Keratinocyte (primary cell): ENCODE measurements around the gene PNCK. TPM values are rescaled to one million over a fixed set of nuclear protein-coding genes. Genes with fewer than 3 reads are reported as not detected.

Experiments
- DNase-seq: peaks from one replicate; pipeline ENCODE4 v3.0.0-alpha.2; 2011; ENCODE audit warnings: low read depth, missing footprints, low spot score
- FAIRE-seq: peaks from 2 replicates; lab custom pipeline; 2011; peaks lifted over from hg19 to GRCh38; lab: Jason Lieb, UNC
- H2AFZ ChIP-seq: 2 replicates; pipeline ENCODE4 v1.6.0; 2012; ENCODE audit warnings: low read length, control low read depth, inconsistent platforms; ENCODE audit not compliant: control insufficient read depth
- H3K27ac ChIP-seq: 2 replicates; pipeline ENCODE4 v1.5.1; 2011; ENCODE audit warnings: low read length; ENCODE audit not compliant: control insufficient read depth, insufficient read depth
- H3K27me3 ChIP-seq: 3 replicates; pipeline ENCODE4 v1.6.0; 2011; ENCODE audit warnings: low read length; ENCODE audit not compliant: control insufficient read depth, insufficient read depth; ENCODE audit errors: extremely low read depth
- H3K36me3 ChIP-seq, 2 experiments: 2 replicates in 1 of 2; 3 replicates in 1 of 2; pipeline ENCODE4 v1.5.1; 2011; ENCODE audit warnings: low read length in 2 of 2, mild to moderate bottlenecking in 1 of 2; ENCODE audit not compliant: control insufficient read depth in 2 of 2, insufficient read depth in 2 of 2; ENCODE audit errors: extremely low read depth in 1 of 2
- H3K4me1 ChIP-seq: 3 replicates; pipeline ENCODE4 v1.5.1; 2011; ENCODE audit warnings: low read length; ENCODE audit not compliant: control insufficient read depth, insufficient read depth; ENCODE audit errors: extremely low read depth
- H3K4me2 ChIP-seq: 3 replicates; pipeline ENCODE4 v1.6.0; 2011; ENCODE audit warnings: low read depth, low read length; ENCODE audit not compliant: control insufficient read depth, insufficient read depth; ENCODE audit errors: extremely low read depth
- H3K4me3 ChIP-seq, 3 experiments: fragments of 200-600 bp in 1 of 3; sonication (generic) in 1 of 3; 2 replicates in 2 of 3; 3 replicates in 1 of 3; pipeline ENCODE4 v1.5.1; 2011 to 2016; ENCODE audit warnings: low read length in 3 of 3, mild to moderate bottlenecking in 3 of 3, control low read depth in 2 of 3, inconsistent platforms in 1 of 3, low read depth in 1 of 3, mixed read lengths in 1 of 3, mixed run types in 1 of 3, moderate library complexity in 1 of 3; ENCODE audit not compliant: control insufficient read depth in 2 of 3, insufficient read depth in 2 of 3; ENCODE audit errors: extremely low read depth in 1 of 3
- H3K79me2 ChIP-seq: 2 replicates; pipeline ENCODE4 v1.6.0; 2012; ENCODE audit warnings: low read length; ENCODE audit not compliant: control insufficient read depth, insufficient read depth
- H3K9ac ChIP-seq: 3 replicates; pipeline ENCODE4 v1.6.0; 2011; ENCODE audit warnings: low read length; ENCODE audit not compliant: control insufficient read depth, insufficient read depth; ENCODE audit errors: extremely low read depth
- H3K9me1 ChIP-seq: 3 replicates; pipeline ENCODE4 v1.6.0; 2011; ENCODE audit warnings: low read length; ENCODE audit not compliant: control insufficient read depth, insufficient read depth; ENCODE audit errors: extremely low read depth
- H3K9me3 ChIP-seq: 2 replicates; pipeline ENCODE4 v1.5.1; 2012; ENCODE audit warnings: low read depth, low read length; ENCODE audit not compliant: control insufficient read depth
- H4K20me1 ChIP-seq: 3 replicates; pipeline ENCODE4 v1.6.0; 2011; ENCODE audit warnings: low read length; ENCODE audit not compliant: control insufficient read depth, insufficient read depth; ENCODE audit errors: extremely low read depth
- CTCF ChIP-seq, 3 experiments: IDR thresholded peaks in 1 of 3; conservative IDR thresholded peaks in 1 of 3; optimal IDR thresholded peaks in 1 of 3; 2 replicates in 2 of 3; 3 replicates in 1 of 3; pipeline versions ENCODE3 to v1.5.1; 2011; ENCODE audit warnings: low read length in 3 of 3, mild to moderate bottlenecking in 3 of 3, moderate library complexity in 2 of 3, control low read depth in 1 of 3, inconsistent platforms in 1 of 3; ENCODE audit not compliant: insufficient read depth in 2 of 3; ENCODE audit errors: extremely low read depth in 1 of 3
- EZH2 ChIP-seq: IDR thresholded peaks from one replicate; pipeline ENCODE4 v1.6.1; 2012; ENCODE audit warnings: inconsistent platforms, mild to moderate bottlenecking, low read length, moderate library complexity
- dilution Hi-C: fragments of 300-500 bp; cut with MboI; formaldehyde crosslinking; loops from one replicate; pipeline ENCODE4 v1.7.0; 2020; ENCODE audit warnings: low sequenced_read_pairs; ENCODE audit not compliant: extremely low pct_ligation_motif_present
- polyA plus RNA-seq, 5 experiments: library from polyadenylated mRNA; depleted of rRNA in 3 of 5; stranded (reverse) in 3 of 5; stranded (forward) in 1 of 5; unstranded in 1 of 5; fragments of >200 nt; gene quantifications; 1 replicate in 1 of 5; 2 replicates in 3 of 5; 3 replicates in 1 of 5; pipeline versions ENCODE4 v1.2.1 to v1.2.3, GENCODE V29; 2011 to 2012; ENCODE audit warnings: missing spikeins in 2 of 5, low read depth in 1 of 5, low replicate concordance in 1 of 5

The PNCK gene
- polyA plus RNA-seq, 1 donor (not counting 4 experiments of a cell fraction or from before 2014, with no cell fraction given): 0.24 TPM

GRCh38 chrX:153622661-153623309, 50.8 kb downstream of the PNCK start:
- no peaks in the 10 kb centered on the region for H3K4me1 ChIP-seq
- TF ChIP-seq CTCF (optimal IDR thresholded peaks at IDR 0.05 in 1 of 3, IDR thresholded peaks at IDR 0.05 in 1 of 3, conservative IDR thresholded peaks at IDR 0.05 in 1 of 3; ENCODE audit: extremely low read depth in 1 of 3, insufficient read depth in 2 of 3, low read length in 3 of 3): no peak
- TF ChIP-seq EZH2: no peak
- H3K27ac ChIP-seq: no peak overlapping the region
- no peak for FAIRE-seq
- no peaks in the 10 kb centered on the region for H3K79me2 ChIP-seq
- no peaks in the 10 kb centered on the region for H4K20me1 ChIP-seq
- no peak overlapping the region for H3K9ac ChIP-seq
- H3K27me3 ChIP-seq: no peaks in the 10 kb centered on the region
- H2AFZ ChIP-seq: no peak overlapping the region
- H3K4me2 ChIP-seq: no peak overlapping the region
- no peaks in the 10 kb centered on the region for H3K36me3 ChIP-seq
- no peaks in the 10 kb centered on the region for H3K9me3 ChIP-seq
- no peak for DNase-seq
- no peaks in the 10 kb centered on the region for H3K9me1 ChIP-seq
- H3K4me3 ChIP-seq: no peak overlapping the region
- dilution Hi-C loops: no loop called here

- no peaks in the 10 kb centered on the region for H3K9me1 ChIP-seq
- H3K9me3 ChIP-seq: no peaks in the 10 kb centered on the region
- no peak for DNase-seq
- H2AFZ ChIP-seq: no peak overlapping the region
- H3K4me3 ChIP-seq: no peak overlapping the region
- H3K4me2 ChIP-seq: no peak overlapping the region
- no peaks in the 10 kb centered on the region for H3K27me3 ChIP-seq
- H3K9ac ChIP-seq: no peak overlapping the region
- FAIRE-seq: no peak
- no peak overlapping the region for H3K27ac ChIP-seq
- dilution Hi-C loops: no loop called here
- TF ChIP-seq CTCF (optimal IDR thresholded peaks at IDR 0.05 in 1 of 3, IDR thresholded peaks at IDR 0.05 in 1 of 3, conservative IDR thresholded peaks at IDR 0.05 in 1 of 3; ENCODE audit: extremely low read depth in 1 of 3, insufficient read depth in 2 of 3, low read length in 3 of 3) (no peak), EZH2 (no peak)
- H3K36me3 ChIP-seq: no peaks in the 10 kb centered on the region
- no peaks in the 10 kb centered on the region for H4K20me1 ChIP-seq
- H3K4me1 ChIP-seq: no peaks in the 10 kb centered on the region
- H3K79me2 ChIP-seq: no peaks in the 10 kb centered on the region
These were observed 51.5 kb downstream of the PNCK start for GRCh38 chrX:153621949-153622598.
